Measurements from ENCODE around the gene CACNA1G.

Gene CACNA1G

DNA sequence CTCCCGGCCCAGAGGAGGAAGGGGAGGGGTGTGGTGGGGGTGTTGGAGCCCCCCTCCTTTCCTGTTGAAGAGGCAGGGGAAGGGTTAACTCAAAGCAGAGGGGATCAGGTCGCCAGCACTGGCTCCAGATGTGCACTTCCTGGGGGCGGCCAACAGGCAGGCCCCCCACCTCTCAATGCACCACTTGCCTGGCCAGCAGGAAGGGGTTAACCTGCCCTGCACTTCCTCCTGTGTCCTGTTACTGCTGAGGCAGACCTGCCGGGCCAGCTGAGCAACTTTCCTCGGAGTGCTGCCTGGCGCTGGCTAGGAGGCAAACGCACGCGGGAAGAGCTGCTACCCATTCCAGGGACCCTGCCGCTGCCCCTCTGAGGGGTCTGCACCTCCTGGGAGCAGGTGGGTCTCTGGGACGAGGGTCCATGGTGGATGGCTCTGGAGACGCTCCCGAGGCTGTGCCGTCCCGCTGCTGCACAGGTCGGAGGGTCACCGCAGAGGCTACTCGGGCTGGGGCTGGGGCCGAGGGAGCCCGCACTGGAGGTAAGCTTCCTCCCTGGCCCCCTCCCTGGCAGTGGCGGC is 28.0 kb upstream of the CACNA1G start, which contains the start of gene EPN3:
Gene EPN3 (plus strand): TSS at position 284 of the 573 bp plus-strand sequence. CDS start 3,822 bp downstream, outside the sequence.
- DNase-seq (ENCODE audit: extremely low spot score, insufficient read length, low read depth) (no peak), FAIRE-seq (no peak)

DNA sequence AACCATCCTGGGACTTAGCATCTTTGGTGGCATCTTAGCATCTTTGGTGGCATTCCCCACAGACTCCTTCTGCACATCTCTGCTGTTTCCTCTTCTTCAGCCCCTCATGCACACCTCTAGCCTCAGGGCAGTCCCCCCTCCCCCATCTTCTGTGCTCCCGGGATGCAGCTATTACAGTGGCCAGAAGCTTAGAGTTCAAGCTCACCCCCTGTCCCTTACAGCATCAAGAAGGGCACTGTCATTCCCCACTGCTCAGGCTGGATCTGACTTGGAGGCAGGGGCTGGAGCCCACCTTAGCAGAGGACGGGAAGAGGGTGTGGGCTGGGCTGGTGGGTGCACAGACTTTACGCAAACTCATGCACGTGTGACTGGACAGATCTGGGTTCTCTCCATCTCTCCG is 27.3 kb upstream of the CACNA1G start:
- no peak for DNase-seq (ENCODE audit: extremely low spot score, insufficient read length, low read depth)
- FAIRE-seq = no peak

DNA sequence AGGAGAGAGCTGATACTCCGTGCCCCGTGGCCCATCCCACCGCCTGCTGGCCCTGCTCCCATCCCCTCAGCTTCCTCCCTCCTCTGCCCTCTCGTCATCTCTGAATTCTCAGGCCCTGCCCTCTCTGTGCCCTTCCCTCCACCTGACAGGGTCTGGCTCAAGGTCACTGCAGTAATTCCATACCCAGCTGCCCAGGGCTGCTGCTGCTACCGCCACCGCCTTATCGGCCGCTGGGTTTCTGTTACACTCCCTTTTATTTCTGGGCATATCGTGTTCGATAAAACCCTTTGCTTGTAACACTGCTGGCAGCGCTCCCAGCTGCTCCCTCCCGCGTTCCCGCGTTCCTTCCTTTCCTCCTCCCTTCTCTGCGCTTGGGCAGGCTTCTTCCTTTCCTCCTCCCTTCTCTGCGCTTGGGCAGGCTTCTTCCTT is 26.8 kb upstream of the CACNA1G start:
- FAIRE-seq = no peak
- DNase-seq (ENCODE audit: extremely low spot score, insufficient read length, low read depth) = no peak

DNA sequence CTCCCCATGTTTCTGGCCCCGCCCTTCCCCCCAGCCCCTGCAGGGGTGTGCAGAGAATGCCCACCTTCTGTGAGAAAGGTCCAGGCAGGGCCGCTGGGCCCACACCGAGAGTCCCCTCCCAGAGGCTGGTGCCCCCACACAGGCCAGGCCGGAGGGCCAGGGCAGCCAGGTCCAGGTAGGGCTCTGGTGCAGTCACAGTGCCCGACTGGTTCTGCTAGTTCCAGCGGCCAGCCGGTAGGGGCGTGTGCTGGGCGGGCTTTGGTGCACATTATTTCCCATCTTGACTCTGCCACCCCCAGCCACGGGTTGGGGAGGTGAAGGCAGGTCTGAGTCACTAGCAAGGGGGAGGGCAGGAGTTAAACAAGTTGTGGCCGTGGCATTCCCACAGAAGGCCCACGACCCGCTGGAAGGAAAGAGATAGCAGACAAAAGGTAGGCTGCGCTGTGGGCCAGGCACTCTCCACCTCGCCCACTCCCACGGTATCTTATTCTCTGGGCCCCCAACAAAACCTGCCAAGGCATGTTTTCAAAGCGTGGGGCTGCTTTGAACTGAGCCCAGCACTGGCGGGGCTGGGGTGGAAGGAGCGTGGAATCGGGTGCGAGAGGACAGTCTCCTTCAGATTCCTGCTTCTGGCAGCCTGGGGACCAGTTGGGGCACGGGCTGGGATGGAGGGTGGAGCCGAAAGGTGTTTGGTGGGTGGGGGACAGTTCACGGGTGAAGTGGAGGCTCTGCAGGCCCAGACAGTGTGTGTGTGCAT is 26.1 kb upstream of the CACNA1G start:
- no peak for DNase-seq (ENCODE audit: extremely low spot score, insufficient read length, low read depth)
- no peak for FAIRE-seq

DNA sequence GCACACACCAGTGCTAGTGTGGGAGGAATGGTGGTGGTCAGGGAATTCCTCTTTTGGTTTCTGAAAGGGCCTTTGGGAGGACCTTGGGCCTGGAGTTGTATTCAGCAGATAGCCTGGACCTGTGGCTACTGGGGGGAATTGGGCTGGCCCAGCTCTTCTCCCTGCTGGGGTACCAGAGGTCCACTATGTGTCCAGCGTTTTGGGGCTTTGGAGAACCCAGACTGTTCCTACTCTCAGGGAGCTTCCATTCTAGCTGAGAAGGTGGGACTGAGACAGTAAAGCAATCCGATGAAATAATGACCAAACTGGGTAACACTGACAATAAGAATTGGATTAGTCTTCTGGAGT is 25.6 kb upstream of the CACNA1G start:
- DNase-seq (ENCODE audit: extremely low spot score, insufficient read length, low read depth) = no peak
- FAIRE-seq = no peak

DNA sequence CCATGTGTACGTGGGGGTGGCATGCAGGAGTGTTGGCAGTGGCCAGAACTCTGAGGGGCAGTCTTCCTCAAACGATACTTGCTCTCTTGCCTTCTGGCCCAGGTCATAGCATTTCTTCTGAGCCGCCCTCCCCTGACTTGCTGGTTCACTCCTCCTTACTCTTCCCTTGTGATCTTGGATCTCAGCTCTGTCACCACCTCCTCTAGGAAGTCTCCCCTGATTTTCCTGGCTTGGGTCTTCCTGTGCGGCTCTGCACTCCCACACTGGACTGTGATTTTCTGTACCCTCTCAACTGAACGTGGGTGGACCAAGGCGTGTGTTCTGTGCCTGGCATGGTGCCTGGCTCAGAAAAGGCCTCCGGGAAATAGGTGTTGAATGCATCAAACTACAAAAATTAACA is 25.1 kb upstream of the CACNA1G start:
- FAIRE-seq (no peak), DNase-seq (ENCODE audit: extremely low spot score, insufficient read length, low read depth) (no peak)

DNA sequence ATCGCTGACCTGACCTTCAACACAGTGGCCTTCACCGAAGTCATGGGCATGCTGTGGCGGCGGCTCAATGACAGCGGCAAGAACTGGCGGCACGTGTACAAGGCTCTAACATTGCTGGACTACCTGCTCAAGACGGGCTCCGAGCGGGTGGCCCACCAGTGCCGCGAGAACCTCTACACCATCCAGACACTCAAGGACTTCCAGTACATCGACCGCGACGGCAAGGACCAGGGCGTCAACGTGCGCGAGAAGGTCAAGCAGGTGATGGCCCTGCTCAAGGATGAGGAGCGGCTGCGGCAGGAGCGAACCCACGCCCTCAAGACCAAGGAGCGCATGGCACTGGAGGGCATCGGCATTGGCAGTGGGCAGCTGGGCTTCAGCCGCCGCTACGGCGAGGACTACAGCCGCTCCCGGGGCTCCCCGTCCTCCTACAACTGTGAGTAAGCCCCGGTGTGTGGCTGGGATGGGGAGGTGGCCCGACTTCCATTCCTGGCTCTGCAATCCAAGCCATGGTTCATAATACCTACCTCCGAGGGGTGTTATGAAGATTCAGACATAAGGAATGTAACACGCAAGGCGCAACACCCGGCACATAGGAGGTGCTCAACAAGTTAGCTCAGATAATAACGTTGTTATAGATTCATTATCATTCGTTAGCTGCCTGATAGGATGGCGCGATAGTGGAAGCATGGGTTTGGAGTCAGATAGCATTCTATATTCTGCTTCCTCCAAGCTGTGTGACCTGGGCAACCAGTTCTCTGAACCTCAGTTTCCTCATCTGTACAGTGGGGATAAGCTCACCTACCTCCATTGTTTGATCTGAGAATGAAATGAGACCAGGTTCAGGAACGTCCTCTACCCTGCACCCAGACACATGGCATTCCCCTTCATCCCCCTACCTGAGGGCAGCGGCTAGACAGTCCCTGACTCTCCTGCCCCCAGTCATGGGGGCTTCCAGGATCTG is 23.6 kb upstream of the CACNA1G start:
- FAIRE-seq = no peak
- DNase-seq (ENCODE audit: extremely low spot score, insufficient read length, low read depth) = no peak

DNA sequence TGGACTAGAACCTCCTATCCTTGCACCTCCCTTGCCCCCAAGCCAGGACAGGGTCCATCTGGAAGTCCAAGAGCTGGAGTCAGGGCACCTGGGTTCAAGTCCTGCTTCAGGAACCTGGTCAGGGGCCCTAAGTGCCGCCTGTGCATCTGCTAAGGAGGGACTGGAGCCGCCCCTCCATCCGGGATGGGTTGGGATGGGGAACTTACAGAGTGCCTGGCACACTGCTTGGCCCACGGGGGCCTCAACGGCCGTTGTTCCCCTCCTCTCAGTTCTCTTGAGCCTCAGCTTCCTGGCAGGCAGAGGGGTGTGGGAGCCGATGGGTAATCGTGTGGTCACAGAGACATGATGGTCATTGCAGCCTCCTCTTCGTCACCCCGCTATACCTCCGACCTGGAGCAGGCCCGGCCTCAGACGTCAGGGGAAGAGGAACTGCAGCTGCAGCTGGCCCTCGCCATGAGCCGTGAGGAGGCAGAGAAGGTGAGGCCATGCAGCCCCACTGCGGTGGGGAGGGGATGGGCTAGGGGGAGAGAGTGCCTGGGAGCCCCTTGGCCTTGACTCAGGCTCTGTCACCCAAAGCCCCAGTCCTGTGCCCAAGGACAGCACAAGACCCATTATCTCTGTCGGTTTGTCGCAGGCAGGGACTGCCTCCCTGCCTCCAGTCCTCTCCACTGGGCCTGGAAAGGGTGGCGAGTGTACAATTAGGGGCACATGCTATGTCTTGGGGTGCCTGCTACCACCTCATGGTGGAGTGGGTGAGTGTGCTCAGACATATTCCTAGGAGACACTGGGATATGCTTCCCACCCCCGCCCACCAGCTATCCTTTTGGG is 22.6 kb upstream of the CACNA1G start:
- no peak for DNase-seq (ENCODE audit: extremely low spot score, insufficient read length, low read depth)
- FAIRE-seq = no peak

DNA sequence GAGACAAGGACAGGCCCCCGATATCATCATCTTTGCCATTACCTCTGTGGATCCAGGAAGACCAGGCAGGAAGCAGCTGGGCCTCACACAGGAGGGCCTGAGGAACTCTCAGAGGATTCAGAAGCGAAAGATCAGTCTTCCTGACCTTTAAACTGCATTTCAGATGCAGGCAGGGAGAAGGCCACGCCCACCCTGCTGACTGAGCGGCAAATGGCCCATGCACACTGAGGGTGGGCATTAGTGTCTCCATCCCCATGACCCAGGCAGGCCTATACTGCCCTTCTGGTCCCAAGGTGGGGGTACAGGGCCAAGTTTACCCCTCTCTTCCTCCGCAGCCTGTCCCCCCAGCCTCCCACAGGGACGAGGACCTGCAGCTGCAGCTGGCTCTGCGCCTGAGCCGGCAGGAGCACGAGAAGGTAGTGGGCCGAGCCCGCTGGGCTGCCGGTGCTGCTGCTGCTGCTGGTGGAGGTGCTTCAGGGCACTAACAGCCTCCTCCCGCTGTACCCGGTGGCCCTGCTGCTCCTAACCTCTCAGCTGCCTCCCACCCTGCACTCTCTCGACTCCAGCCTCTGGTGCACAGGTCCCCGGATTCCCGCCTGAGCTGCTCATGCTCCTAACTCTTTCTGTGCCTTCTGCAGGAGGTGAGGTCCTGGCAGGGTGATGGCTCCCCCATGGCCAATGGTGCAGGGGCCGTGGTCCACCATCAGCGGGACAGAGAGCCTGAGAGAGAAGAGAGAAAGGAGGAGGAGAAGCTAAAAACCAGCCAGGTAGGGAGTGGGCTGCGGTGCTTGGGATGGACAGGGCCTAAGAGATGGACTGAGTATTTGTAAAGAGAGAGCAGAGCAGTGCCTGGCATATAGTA is 21.7 kb upstream of the CACNA1G start:
- DNase-seq (ENCODE audit: extremely low spot score, insufficient read length, low read depth) (no peak), FAIRE-seq (no peak)

DNA sequence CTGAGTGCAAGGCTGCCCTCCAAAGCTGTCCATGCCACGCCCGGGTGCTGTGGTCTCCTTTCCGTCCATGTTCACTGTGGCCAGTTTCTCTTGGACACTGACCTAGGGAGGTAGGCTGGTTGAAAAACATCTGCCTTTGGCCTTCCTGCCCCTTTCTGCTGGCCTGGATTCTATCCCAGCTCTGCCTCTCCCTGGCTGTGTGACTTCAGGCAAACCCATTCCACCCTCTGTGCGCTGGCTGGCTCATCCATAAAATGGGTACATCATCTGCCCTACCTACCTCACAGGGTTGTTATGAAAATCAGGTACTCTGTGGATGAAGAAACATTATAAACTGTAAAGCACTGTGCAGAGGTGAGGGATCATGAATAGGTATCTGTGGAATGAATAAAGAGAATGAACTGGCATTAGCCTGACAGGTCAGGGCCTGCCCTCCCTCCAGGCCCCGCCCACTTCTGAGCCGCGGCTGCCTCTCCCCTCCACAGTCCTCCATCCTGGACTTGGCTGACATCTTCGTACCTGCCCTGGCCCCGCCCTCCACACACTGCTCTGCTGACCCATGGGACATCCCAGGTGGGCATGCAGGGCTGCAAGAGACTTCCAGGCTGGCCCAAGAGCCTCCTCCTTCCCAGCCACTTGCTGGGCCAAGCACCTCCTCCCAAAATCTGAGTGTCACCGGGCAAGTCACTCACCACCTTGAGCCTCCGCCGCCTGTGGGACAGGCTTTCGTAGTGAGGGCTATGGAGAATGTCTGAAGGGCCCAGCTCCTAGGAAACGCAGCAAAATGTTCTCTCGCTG is 20.6 kb upstream of the CACNA1G start:
- DNase-seq (ENCODE audit: extremely low spot score, insufficient read length, low read depth) (no peak), FAIRE-seq (no peak)

DNA sequence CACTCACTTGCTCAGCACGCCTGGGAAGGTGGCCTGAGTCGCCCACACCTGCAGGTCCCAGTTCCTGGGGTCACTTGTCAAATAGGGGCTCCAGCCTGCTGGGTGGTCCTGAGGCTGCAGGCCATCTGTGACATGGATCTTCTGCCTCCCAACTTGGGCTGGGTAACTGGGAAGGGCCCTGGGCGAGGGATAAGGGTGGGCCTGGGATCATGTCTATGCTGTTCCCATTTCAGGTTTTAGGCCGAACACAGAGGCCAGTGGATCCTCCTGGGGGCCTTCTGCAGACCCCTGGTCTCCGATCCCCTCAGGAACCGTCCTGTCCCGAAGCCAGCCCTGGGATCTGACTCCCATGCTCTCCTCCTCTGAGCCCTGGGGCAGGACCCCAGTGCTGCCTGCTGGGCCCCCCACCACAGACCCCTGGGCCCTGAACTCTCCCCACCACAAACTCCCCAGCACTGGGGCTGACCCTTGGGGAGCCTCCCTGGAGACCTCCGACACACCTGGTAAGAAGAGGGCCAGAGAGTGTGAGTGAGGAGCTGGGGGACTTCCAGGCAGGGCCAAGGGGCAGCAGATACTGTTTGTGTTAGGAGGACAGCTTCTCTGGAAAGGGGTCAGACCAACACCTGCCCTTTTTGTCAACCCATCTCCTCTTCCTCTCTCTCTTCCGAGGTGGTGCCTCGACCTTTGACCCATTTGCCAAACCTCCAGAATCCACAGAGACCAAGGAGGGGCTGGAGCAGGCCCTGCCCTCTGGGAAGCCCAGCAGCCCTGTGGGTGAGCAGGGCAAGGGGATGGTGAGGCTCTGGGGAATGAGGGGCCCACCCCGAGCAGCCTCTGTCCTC is 19.7 kb upstream of the CACNA1G start:
- DNase-seq (ENCODE audit: extremely low spot score, insufficient read length, low read depth) = no peak
- no peak for FAIRE-seq

DNA sequence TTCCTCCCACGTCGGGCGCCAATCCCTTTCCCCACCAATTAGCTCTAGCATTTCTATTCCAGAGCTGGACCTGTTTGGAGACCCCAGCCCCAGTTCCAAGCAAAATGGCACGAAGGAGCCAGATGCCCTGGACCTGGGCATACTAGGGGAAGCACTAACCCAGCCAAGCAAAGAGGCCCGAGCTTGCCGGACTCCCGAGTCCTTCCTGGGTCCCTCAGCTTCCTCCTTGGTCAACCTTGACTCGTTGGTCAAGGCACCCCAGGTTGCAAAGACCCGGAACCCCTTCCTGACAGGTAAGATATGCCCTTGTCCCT is 19.2 kb upstream of the CACNA1G start:
- FAIRE-seq (no peak), DNase-seq (ENCODE audit: extremely low spot score, insufficient read length, low read depth) (no peak)

DNA sequence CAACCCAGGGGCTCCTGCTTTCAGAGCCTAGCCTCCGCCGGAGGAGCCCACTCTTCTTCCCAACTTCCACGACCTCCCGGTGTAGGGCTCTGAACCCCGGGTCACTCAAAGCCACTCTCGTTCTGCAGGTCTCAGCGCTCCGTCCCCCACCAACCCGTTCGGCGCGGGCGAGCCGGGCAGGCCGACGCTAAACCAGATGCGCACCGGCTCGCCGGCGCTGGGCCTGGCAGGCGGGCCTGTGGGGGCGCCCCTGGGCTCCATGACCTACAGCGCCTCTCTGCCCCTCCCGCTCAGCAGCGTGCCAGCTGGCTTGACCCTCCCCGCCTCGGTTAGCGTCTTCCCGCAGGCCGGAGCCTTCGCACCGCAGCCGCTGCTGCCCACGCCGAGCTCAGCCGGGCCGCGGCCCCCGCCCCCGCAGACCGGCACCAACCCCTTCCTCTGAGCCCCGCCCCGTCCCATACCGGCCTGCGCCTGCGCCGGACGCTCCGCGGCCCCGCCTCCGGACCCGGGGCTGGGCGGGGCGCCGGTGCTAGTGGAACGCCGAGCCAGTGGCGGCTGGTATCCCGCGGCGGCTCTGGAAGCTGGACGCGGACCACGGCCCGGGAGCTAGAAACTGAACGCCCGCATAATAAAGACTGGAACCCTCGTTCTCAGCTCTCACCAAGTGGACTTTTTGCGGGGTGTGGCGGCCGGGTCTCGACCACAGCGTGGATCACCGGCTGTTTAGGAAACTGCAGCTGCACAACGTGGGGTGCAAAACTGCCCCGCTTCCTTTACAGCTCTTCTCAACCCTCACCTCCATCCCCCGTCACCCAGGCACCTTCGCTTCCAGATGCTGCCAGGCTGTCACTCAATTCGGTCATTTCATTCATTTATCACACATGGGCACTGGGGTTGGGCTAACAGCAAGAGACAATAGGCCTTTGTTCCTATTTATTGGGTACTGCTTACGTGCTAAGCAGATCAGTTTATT is 18.5 kb upstream of the CACNA1G start:
- DNase-seq (ENCODE audit: extremely low spot score, insufficient read length, low read depth) (peak; percentile 93), FAIRE-seq (peak; percentile 65)

DNA sequence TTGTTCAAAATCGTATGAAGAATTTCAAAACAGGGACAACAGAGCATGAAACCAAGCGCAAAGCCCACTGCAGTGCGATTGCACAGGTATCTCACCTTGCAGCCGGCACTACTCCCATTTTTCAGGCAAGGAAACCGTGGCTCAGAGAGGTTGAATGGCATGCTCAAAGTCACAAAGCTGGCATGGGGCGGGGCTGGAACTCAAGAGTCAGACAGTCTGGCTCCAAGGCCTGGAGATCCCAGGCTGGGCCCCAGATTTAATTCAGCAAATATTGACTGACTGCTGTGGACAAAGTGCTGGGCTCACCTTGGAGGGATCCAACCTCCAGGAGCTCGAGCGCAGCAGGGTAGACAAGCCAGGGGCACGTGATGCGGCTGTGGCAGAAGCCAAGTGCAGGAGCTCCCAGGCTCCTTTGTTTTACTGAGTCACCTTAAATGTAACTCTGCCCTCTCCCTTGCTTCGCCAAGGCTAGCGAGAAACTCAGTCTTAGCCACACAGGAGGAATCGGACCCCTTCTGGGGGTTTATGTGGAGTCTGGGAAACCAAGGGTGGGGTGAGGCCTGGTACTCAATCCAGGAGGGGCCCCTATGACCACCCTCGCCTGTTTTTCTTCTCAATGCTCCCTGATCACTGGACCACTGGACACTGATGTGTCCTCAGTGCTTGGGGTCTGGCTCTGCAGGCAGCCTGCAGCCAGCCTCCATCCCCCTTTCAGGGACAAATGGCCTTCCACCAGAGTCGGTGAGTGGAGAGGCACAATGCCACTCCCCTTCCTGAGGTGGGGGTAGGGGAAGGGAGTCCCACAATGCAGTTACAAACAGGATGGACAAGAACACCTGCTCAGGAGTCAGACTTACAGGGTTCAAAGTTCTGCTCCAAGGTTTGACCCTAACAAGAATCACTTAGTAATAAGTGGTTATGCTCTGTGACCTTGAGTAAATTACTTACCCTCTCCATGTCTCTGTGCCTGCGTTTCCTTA is 17.4 kb upstream of the CACNA1G start:
- no peak for FAIRE-seq
- no peak for DNase-seq (ENCODE audit: extremely low spot score, insufficient read length, low read depth)

DNA sequence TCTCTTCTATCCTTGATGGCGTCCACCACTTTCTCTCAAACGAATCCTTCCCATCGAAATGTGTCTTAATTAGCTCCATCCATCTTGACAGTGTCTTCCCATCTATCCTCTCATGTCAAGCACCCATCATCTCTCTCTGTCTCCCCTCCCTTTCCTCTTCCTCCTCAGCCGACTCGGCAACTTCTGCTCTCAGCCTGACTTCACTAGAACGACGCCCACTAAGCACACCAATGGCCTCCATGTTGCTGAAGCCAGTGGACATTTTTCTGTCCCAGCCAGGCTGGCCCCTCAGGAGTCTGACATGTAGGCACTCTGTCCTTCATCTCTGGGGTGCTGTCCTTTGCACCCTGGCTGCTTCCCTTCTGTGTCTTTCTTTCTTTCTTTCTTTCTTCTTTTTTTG is 16.0 kb upstream of the CACNA1G start:
- FAIRE-seq = no peak
- DNase-seq (ENCODE audit: extremely low spot score, insufficient read length, low read depth) = no peak

Data from GM18507 (cell line).